AG04450 (cell line): ENCODE data around the gene SEC14L1. TPM values are rescaled to one million over a fixed set of nuclear protein-coding genes. Genes with fewer than 3 reads are reported as not detected.

Experiments
- CTCF ChIA-PET: fragments of 300-600, 350-600 bp; formaldehyde crosslinking; extraction: SDS; loops from one replicate; lab custom pipeline; 2022; ENCODE audit warnings: antibody characterized with exemption, inconsistent platforms; lab: Charles Lee
- POLR2A ChIA-PET: fragments of 350-600 bp; formaldehyde crosslinking; extraction: SDS; loops from one replicate; lab custom pipeline; 2021; ENCODE audit warnings: antibody characterized with exemption, inconsistent platforms; lab: Yijun Ruan, JAX
- DNase-seq: peaks from one replicate; pipeline ENCODE4 v3.0.0-alpha.2; 2011; ENCODE audit warnings: low read depth, low spot score
- H3K27ac ChIP-seq: one replicate; pipeline ENCODE4 v1.5.1; 2012; ENCODE audit warnings: low read depth, low read length, control low read depth
- H3K27me3 ChIP-seq: one replicate; pipeline ENCODE4 v1.6.0; 2012; ENCODE audit warnings: low read length; ENCODE audit not compliant: control insufficient read depth, insufficient read depth
- H3K4me3 ChIP-seq: 2 replicates; pipeline ENCODE4 v1.5.1; 2011; ENCODE audit warnings: mild to moderate bottlenecking, low read depth, low read length, control low read depth
- H3K9me3 ChIP-seq: 2 replicates; pipeline ENCODE4 v1.5.1; 2012; ENCODE audit warnings: low read length; ENCODE audit not compliant: control insufficient read depth, insufficient read depth
- polyA plus RNA-seq: library from polyadenylated mRNA; depleted of rRNA; stranded (reverse); fragments of >200 nt; gene quantifications from 2 replicates; pipeline ENCODE4 v1.2.3, GENCODE V29; 2011
- TF ChIP-seq, protein P1 (sequence below): IDR thresholded peaks from 2 replicates; pipeline ENCODE4 v1.5.1; 2011; ENCODE audit warnings: low read depth, low read length, control low read depth, inconsistent platforms

Gene SEC14L1
- polyA plus RNA-seq, 1 experiment: 38.7 TPM

DNA sequence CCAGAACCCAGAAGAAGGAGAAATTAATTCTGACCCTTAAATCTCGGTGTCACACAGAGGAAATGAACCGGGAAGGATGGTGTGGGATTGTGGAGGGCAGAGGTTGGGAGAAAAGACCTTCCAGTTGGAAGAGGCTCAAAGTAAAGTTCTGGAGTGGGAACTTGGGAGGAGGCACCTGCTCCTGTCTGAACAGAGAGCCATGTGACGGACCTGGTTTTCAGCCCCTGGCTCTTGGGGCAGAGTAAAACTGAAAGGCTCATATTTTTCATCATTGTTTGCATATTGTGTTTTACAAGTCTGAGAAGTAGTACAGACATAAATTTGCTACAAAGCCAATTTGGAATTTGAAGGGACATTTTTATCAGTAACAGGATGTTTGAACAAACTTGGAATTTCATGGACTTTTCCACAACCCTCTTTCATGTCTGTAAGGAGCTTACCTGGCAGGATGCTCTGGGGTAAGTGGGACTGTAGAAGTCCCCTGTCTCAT, 24.4 kb upstream of the SEC14L1 start:
- POLR2A ChIA-PET: no interaction called here
- H3K27me3 ChIP-seq: no peaks in the 10 kb centered on the region
- CTCF ChIA-PET: interaction anchor here (1.6 kb wide), 1 partner anchor 28 kb away, joined by 7 read pairs; no protein-coding TSS in a partner anchor
- TF ChIP-seq, protein P1, sequence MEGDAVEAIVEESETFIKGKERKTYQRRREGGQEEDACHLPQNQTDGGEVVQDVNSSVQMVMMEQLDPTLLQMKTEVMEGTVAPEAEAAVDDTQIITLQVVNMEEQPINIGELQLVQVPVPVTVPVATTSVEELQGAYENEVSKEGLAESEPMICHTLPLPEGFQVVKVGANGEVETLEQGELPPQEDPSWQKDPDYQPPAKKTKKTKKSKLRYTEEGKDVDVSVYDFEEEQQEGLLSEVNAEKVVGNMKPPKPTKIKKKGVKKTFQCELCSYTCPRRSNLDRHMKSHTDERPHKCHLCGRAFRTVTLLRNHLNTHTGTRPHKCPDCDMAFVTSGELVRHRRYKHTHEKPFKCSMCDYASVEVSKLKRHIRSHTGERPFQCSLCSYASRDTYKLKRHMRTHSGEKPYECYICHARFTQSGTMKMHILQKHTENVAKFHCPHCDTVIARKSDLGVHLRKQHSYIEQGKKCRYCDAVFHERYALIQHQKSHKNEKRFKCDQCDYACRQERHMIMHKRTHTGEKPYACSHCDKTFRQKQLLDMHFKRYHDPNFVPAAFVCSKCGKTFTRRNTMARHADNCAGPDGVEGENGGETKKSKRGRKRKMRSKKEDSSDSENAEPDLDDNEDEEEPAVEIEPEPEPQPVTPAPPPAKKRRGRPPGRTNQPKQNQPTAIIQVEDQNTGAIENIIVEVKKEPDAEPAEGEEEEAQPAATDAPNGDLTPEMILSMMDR: no peak
- no peak overlapping the region for H3K4me3 ChIP-seq
- no peak overlapping the region for H3K27ac ChIP-seq
- DNase-seq: no peak
- H3K9me3 ChIP-seq: no peaks in the 10 kb centered on the region

DNA sequence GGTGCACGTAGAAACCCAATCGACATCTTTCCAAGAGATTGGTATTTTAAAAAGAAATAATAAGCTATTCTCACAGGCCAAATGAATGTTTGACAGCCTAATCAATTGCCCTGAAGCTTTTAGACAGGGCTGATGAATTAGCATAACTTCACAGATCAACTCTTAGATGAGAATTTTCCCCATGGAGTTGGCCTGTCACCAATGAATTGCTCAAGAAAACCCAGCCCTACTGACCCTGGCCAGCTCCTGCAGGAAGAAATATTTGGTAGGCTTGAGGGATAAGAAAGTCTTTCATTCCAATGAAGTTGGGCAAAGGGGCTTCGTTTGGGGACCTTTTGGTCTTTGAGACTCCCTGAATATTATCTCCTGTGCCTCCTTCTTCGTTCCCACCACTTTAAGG, 23.4 kb upstream of the SEC14L1 start:
- H3K27ac ChIP-seq: no peak overlapping the region
- DNase-seq: no peak
- no peak overlapping the region for H3K4me3 ChIP-seq
- ChIA-PET POLR2A (interaction anchor here (0.6 kb wide), 1 partner anchor 16 kb away, joined by 4 read pairs; no protein-coding TSS in a partner anchor), CTCF (interaction anchor here (1.6 kb wide), 1 partner anchor 29 kb away, joined by 7 read pairs; no protein-coding TSS in a partner anchor)
- no peaks in the 10 kb centered on the region for H3K27me3 ChIP-seq
- H3K9me3 ChIP-seq: no peaks in the 10 kb centered on the region
- TF ChIP-seq, protein P1: no peak

DNA sequence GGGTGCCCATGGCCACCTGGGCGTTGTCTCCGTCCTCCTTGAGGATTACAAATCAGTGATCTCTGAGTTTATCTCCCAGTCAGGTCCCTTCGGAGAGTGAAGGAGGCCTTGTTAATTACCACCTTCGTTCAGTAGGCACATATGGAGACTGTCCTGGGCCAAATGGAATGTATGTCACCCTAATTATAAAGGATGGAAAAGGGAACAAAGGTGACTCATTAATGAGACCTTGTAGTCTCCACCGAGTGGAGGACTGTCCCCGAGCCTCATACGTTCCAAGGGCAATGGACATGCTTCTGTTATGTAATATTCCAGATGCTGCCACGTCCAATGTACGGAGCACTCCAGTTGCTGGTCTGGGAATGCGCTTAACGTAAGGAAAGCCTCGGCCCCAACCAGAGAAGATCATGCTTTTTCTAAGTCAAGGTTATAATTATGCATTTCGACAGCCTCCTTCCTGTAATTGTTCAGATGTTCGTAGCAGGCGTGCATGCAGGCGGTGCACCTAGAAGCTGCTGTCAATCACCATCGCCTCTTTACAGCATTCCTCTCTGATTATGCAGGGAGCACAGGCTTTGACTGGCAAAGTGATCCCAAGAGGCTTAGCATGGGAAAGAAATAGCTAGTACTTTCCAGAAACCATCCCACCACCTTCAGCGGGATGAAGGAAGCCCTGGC, 22.4 kb upstream of the SEC14L1 start:
- Histone ChIP-seq H3K9me3 (no peaks in the 10 kb centered on the region), H3K4me3 (no peak overlapping the region), H3K27me3 (no peaks in the 10 kb centered on the region), H3K27ac (no peak overlapping the region)
- ChIA-PET POLR2A (no interaction called here), CTCF (interaction anchor here (0.5 to 1.6 kb wide), 2 partner anchors 30 to 50 kb away, joined by 4 to 7 read pairs; no protein-coding TSS in a partner anchor)
- DNase-seq: no peak
- TF ChIP-seq, protein P1: no peak

DNA sequence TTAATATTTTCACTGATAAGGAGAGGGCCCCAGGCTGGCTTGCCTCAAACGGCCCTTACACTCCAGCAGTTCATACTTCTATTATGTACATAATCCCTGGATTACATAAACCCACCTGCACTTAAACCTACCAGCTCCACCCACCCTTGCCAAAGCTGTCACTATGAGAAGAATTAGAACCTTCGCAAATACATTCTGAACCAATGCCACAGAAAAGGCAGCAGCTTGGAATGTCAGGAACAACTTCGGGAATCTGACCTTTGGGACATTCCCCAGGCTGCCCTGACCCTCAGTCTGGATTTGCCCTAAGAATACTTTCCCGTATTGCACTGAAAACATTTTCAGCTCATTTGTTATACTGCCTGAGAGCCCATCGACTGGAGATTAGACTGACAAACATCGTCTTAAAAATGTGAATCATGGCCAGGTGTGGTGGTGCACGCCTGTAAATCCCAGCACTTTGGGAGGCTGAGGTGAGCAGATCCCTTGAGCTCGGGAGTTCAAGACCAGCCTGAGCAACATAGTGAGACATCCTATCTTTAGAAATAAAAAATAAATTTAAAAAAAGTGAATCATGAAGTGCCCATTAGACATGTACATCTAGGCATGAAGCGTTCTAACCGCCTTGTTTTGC, 21.0 kb upstream of the SEC14L1 start:
- TF ChIP-seq, protein P1: no peak
- ChIA-PET POLR2A (no interaction called here), CTCF (interaction anchor here (1.1 kb wide), 1 partner anchor 31 kb away, joined by 3 read pairs; no protein-coding TSS in a partner anchor)
- H3K9me3 ChIP-seq: no peaks in the 10 kb centered on the region; the same call in 1 of the 2 replicates
- H3K27ac ChIP-seq: no peak overlapping the region
- no peaks in the 10 kb centered on the region for H3K27me3 ChIP-seq
- H3K4me3 ChIP-seq: no peak overlapping the region
- no peak for DNase-seq
